ENCODE data around the gene SKP1. TPM values are rescaled to one million over a fixed set of nuclear protein-coding genes. Genes with fewer than 3 reads are reported as not detected.

The SKP1 gene
- total and polyA plus RNA-seq, 9 of the 15 experiments (the other 6 are each of a cell fraction or from before 2014, with no cell fraction given), result 301 to 2,109 (median 639) TPM

DNA sequence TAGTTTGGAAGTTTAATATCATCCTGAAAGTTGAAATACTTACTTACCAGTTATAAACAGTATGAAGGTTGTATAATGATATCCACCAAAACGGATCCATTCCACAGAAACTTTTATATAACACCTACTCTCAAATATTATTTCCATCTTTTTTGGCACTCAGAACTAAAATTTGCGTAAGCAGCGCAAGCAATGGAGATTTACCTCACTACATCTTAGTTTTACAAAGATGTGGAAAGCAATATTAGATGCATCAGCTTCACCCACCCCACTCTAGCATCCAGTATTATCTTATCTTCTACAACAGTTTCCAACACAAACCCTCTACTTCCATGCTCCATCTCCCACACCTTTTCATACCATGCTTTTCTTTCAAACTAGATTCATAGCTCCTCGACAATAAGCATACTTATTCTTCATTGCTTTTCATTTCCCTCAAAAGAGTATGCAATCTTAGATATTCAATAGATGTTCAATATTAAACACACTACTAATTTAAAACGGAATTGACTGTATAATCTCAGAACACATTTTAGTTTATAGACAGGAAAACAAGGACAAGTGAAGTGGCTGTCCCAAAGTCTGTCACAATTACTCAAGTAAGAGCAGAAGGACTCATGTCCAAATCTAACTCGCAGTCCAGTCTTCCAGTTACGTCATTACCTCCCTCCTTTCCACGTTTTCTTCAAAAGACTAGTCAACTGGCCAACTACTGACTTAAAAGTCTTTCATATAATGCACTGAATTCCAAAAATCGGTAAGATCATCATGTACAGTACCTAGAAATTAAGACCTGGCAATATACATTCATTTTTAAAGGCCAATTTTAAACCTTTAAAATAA lies 46.9 kb upstream of the SKP1 start (continued):
- TF ChIP-seq NR4A1 (CRISPR knock-in tag; IDR thresholded peaks at IDR 0.05), result no peak
- TF ChIP-seq NR4A1 (tag; IDR thresholded peaks at IDR 0.05), result no peak
- TF ChIP-seq TFAM (CRISPR knock-in tag; conservative IDR thresholded peaks at IDR 0.05), result no peak
- TF ChIP-seq NCOR1 (IDR thresholded peaks at IDR 0.05), result peak; percentile 7; the same call in 1 of the 2 replicates
- 0 out of 2 replicates have a peak, but pooled peaks have one; percentile 28 for TF ChIP-seq ZEB2 (IDR thresholded peaks at IDR 0.05)
- TF ChIP-seq, protein P1, sequence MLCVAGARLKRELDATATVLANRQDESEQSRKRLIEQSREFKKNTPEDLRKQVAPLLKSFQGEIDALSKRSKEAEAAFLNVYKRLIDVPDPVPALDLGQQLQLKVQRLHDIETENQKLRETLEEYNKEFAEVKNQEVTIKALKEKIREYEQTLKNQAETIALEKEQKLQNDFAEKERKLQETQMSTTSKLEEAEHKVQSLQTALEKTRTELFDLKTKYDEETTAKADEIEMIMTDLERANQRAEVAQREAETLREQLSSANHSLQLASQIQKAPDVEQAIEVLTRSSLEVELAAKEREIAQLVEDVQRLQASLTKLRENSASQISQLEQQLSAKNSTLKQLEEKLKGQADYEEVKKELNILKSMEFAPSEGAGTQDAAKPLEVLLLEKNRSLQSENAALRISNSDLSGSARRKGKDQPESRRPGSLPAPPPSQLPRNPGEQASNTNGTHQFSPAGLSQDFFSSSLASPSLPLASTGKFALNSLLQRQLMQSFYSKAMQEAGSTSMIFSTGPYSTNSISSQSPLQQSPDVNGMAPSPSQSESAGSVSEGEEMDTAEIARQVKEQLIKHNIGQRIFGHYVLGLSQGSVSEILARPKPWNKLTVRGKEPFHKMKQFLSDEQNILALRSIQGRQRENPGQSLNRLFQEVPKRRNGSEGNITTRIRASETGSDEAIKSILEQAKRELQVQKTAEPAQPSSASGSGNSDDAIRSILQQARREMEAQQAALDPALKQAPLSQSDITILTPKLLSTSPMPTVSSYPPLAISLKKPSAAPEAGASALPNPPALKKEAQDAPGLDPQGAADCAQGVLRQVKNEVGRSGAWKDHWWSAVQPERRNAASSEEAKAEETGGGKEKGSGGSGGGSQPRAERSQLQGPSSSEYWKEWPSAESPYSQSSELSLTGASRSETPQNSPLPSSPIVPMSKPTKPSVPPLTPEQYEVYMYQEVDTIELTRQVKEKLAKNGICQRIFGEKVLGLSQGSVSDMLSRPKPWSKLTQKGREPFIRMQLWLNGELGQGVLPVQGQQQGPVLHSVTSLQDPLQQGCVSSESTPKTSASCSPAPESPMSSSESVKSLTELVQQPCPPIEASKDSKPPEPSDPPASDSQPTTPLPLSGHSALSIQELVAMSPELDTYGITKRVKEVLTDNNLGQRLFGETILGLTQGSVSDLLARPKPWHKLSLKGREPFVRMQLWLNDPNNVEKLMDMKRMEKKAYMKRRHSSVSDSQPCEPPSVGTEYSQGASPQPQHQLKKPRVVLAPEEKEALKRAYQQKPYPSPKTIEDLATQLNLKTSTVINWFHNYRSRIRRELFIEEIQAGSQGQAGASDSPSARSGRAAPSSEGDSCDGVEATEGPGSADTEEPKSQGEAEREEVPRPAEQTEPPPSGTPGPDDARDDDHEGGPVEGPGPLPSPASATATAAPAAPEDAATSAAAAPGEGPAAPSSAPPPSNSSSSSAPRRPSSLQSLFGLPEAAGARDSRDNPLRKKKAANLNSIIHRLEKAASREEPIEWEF (CRISPR knock-in tag; IDR thresholded peaks at IDR 0.05), result peak; percentile 38; the same call in 1 of the 2 replicates
- TF ChIP-seq CTBP1 (IDR thresholded peaks at IDR 0.05; ENCODE audit: borderline replicate concordance), result peak; percentile 28; the same call in 1 of the 2 replicates
- TF ChIP-seq, protein P2, sequence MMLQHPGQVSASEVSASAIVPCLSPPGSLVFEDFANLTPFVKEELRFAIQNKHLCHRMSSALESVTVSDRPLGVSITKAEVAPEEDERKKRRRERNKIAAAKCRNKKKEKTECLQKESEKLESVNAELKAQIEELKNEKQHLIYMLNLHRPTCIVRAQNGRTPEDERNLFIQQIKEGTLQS (IDR thresholded peaks at IDR 0.05), result peak; percentile 96
- TF ChIP-seq, protein P2 (CRISPR knock-in tag; conservative IDR thresholded peaks at IDR 0.05), result no peak
- TF ChIP-seq MXD1 (CRISPR knock-in tag; IDR thresholded peaks at IDR 0.05; ENCODE audit: borderline replicate concordance, poor library complexity, severe bottlenecking), result no peak
- no peak for TF ChIP-seq COPS2 (conservative IDR thresholded peaks at IDR 0.05)
- no peak for TF ChIP-seq ESRRA (IDR thresholded peaks at IDR 0.05; ENCODE audit: borderline replicate concordance, low read depth)
- peak; percentile 68 for TF ChIP-seq ARID1B (IDR thresholded peaks at IDR 0.05)
- no peak for TF ChIP-seq RBBP5 (IDR thresholded peaks at IDR 0.05; ENCODE audit: borderline replicate concordance, insufficient read depth, low read length, poor library complexity, severe bottlenecking)
- TF ChIP-seq SMARCC2 (IDR thresholded peaks at IDR 0.05; ENCODE audit: low read depth), result peak; percentile 33; the same call in 1 of the 2 replicates
- TF ChIP-seq IRF1 (CRISPR knock-in tag; IDR thresholded peaks at IDR 0.05; ENCODE audit: borderline replicate concordance), result no peak
- TF ChIP-seq, protein P3, sequence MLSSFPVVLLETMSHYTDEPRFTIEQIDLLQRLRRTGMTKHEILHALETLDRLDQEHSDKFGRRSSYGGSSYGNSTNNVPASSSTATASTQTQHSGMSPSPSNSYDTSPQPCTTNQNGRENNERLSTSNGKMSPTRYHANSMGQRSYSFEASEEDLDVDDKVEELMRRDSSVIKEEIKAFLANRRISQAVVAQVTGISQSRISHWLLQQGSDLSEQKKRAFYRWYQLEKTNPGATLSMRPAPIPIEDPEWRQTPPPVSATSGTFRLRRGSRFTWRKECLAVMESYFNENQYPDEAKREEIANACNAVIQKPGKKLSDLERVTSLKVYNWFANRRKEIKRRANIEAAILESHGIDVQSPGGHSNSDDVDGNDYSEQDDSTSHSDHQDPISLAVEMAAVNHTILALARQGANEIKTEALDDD (IDR thresholded peaks at IDR 0.05), result peak; percentile 92
- 0 out of 2 replicates have a peak, but pooled peaks have one; percentile 39 for TF ChIP-seq CEBPG (CRISPR knock-in tag; IDR thresholded peaks at IDR 0.05)
- TF ChIP-seq CEBPG (tag; conservative IDR thresholded peaks at IDR 0.05 in 1 of 2, IDR thresholded peaks at IDR 0.05 in 1 of 2), result peak; percentile 59 to 71; a peak in 3 of 4 replicates

Data from K562 (cell line).